K562 (cell line): Measurements from ENCODE around the gene HOXB6. TPM values are rescaled to one million over a fixed set of nuclear protein-coding genes. Genes with fewer than 3 reads are reported as not detected.

Experiments used
- BACH1 ChIP-seq: fragments of 200-800 bp; sonication (Bioruptor generic); IDR thresholded peaks from 2 replicates; pipeline ENCODE4 v1.6.1; 2016; ENCODE audit warnings: missing genetic modification characterization, missing compliant biosample characterization
- CHD2 ChIP-seq: IDR thresholded peaks from 2 replicates; pipeline ENCODE4 v1.6.1; 2011; ENCODE audit warnings: low read depth, low read length
- DIDO1 ChIP-seq: fragments of 450-650 bp; IDR thresholded peaks from 2 replicates; pipeline ENCODE4 v1.6.1; 2016; ENCODE audit warnings: low read depth, missing biosample characterization, missing genetic modification characterization
- ELF1 ChIP-seq: fragments of 200-800 bp; sonication (Bioruptor generic); IDR thresholded peaks from 2 replicates; pipeline ENCODE4 v1.6.1; 2016; ENCODE audit warnings: missing genetic modification characterization, missing compliant biosample characterization
- ERF ChIP-seq: fragments of 450-650 bp; formaldehyde crosslinking; IDR thresholded peaks from 2 replicates; pipeline ENCODE4 v1.4.0; 2020; ENCODE audit warnings: mild to moderate bottlenecking, mixed read lengths
- GTF2F1 ChIP-seq: IDR thresholded peaks from 2 replicates; pipeline ENCODE4 v1.6.1; 2011; ENCODE audit warnings: low read depth, low read length, improper control_type of control experiment
- KLF1 ChIP-seq: fragments of 450-650 bp; IDR thresholded peaks from 2 replicates; pipeline ENCODE4 v1.6.1; 2016; ENCODE audit warnings: missing genetic modification characterization, missing compliant biosample characterization
- MTF1 ChIP-seq: fragments of 250-450 bp; sonication (Bioruptor Pico); IDR thresholded peaks from 2 replicates; pipeline ENCODE4 v1.9.0; 2021; ENCODE audit warnings: moderate library complexity, mild to moderate bottlenecking, inconsistent platforms, borderline replicate concordance
- MYC ChIP-seq, 2 experiments: fragments of 250-450 bp in 1 of 2; sonication (Bioruptor Pico) in 1 of 2; IDR thresholded peaks; 2 replicates each; pipeline versions ENCODE4 v1.5.1 to v1.6.1; 2012 to 2021; ENCODE audit warnings: low read depth in 2 of 2, borderline replicate concordance in 1 of 2, improper control_type of control experiment in 1 of 2, low read length in 1 of 2, mild to moderate bottlenecking in 1 of 2, moderate library complexity in 1 of 2
- PCBP1 ChIP-seq: fragments of 200-400 bp; formaldehyde crosslinking; IDR thresholded peaks from 2 replicates; pipeline ENCODE4 v1.6.1; 2018; ENCODE audit warnings: mild to moderate bottlenecking, low read depth, low read length; ENCODE audit not compliant: poor library complexity, severe bottlenecking
- SPI1 ChIP-seq: IDR thresholded peaks from 2 replicates; pipeline ENCODE4 v1.6.1; 2011; ENCODE audit warnings: low read depth, low read length, control low read depth, borderline replicate concordance
- TEAD4 ChIP-seq, 2 experiments: sonication (generic) in 1 of 2; formaldehyde crosslinking in 1 of 2; IDR thresholded peaks; 2 replicates each; pipeline versions ENCODE4 v1.6.1 to v1.8.0; 2012 to 2022; ENCODE audit warnings: borderline replicate concordance in 1 of 2, inconsistent platforms in 1 of 2, low read length in 1 of 2, mild to moderate bottlenecking in 1 of 2, missing genetic modification reagents in 1 of 2
- polyA plus RNA-seq, 8 experiments: library from polyadenylated mRNA; depleted of rRNA in 4 of 8; stranded (reverse) in 5 of 8; unstranded in 3 of 8; fragments of >200 nt; fragmentation: Nextera tagmentation in 2 of 8; fragmentation: Illumina TruSeq in 1 of 8; extraction: Ambion mirVana in 2 of 8; extraction: Trizol in 1 of 8; gene quantifications; 2 replicates each; pipeline versions ENCODE4 v1.2.1 to v1.2.3, GENCODE V29; 2011 to 2014; ENCODE audit warnings: inconsistent platforms in 1 of 8, missing spikeins in 1 of 8
- total RNA-seq, 7 experiments: library from RNA; depleted of rRNA in 6 of 7; stranded (reverse); fragments of >200 nt in 6 of 7; fragmentation: Illumina TruSeq in 2 of 7; extraction: Trizol in 2 of 7; gene quantifications; 2 replicates each; pipeline versions ENCODE4 v1.2.1 to v1.2.3, GENCODE V29; 2011 to 2021; ENCODE audit warnings: low replicate concordance in 1 of 7
- TF ChIP-seq, protein P1 (sequence below), 3 experiments: fragments of 200-800 bp in 1 of 3; fragments of 250-450 bp in 1 of 3; fragments of 450-650 bp in 1 of 3; sonication (Bioruptor Pico) in 1 of 3; sonication (Bioruptor generic) in 1 of 3; formaldehyde crosslinking in 1 of 3; IDR thresholded peaks; 2 replicates each; pipeline versions ENCODE4 v1.6.1 to v1.8.0; 2016 to 2022; ENCODE audit warnings: mild to moderate bottlenecking in 2 of 3, missing genetic modification characterization in 2 of 3, missing compliant biosample characterization in 1 of 3, moderate library complexity in 1 of 3
- TF ChIP-seq, protein P2 (sequence below): fragments of 250-450 bp; sonication (Bioruptor Pico); IDR thresholded peaks from 2 replicates; pipeline ENCODE4 v1.6.1; 2021; ENCODE audit warnings: mild to moderate bottlenecking
- TF ChIP-seq, protein P3 (sequence below): sonication (generic); formaldehyde crosslinking; IDR thresholded peaks from 2 replicates; pipeline ENCODE4 v1.5.0; 2020; ENCODE audit warnings: missing genetic modification reagents
- TF ChIP-seq, protein P4 (sequence below), 2 experiments: fragments of 450-650 bp; conservative IDR thresholded peaks; 2 replicates each; pipeline ENCODE4 v1.6.1; 2017; ENCODE audit warnings: mild to moderate bottlenecking in 2 of 2, moderate library complexity in 2 of 2
- TF ChIP-seq, protein P5 (sequence below): fragments of 450-650 bp; formaldehyde crosslinking; IDR thresholded peaks from 2 replicates; pipeline ENCODE4 v1.4.0; 2020; ENCODE audit warnings: mild to moderate bottlenecking, moderate library complexity

The HOXB6 gene
- total and polyA plus RNA-seq, 9 of the 15 experiments (the other 6 are each of a cell fraction or from before 2014, with no cell fraction given), result 1.2 to 14.8 (median 4.9) TPM

DNA sequence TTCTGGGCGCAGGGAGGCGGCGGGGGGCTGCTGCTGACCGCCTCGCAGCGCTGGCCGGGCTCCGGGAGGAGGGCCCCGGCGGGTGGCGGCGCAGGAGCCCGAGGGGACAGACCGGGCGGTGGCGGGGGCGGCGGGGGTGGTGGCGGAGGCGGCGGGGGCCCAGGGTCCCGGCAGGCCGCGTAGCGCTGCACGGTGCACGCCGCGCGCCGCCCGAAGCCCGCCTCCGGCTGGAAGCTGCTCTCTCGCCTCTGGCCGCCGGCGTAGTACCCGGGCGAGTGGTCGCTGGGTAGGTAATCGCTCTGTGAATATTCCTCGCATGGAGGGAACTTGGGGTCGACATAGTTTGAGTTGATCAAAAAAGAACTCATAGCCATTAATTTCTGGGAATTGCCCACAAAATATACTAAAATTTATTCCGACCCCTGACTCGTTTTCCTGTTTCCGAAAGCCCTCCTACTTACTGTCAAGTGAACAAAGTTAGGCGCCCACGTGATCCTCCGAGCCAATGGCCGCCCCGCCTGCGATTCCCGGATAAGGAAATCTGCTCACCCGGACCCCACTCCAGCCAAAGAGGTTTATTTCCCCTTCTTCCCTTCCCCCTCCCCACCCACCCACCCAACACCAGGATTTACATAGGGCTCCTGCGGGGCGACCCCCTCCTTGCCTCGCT, 26.7 kb downstream of the HOXB6 start, which contains the start of gene HOXB4 (continued):
- TF ChIP-seq, protein P1, sequence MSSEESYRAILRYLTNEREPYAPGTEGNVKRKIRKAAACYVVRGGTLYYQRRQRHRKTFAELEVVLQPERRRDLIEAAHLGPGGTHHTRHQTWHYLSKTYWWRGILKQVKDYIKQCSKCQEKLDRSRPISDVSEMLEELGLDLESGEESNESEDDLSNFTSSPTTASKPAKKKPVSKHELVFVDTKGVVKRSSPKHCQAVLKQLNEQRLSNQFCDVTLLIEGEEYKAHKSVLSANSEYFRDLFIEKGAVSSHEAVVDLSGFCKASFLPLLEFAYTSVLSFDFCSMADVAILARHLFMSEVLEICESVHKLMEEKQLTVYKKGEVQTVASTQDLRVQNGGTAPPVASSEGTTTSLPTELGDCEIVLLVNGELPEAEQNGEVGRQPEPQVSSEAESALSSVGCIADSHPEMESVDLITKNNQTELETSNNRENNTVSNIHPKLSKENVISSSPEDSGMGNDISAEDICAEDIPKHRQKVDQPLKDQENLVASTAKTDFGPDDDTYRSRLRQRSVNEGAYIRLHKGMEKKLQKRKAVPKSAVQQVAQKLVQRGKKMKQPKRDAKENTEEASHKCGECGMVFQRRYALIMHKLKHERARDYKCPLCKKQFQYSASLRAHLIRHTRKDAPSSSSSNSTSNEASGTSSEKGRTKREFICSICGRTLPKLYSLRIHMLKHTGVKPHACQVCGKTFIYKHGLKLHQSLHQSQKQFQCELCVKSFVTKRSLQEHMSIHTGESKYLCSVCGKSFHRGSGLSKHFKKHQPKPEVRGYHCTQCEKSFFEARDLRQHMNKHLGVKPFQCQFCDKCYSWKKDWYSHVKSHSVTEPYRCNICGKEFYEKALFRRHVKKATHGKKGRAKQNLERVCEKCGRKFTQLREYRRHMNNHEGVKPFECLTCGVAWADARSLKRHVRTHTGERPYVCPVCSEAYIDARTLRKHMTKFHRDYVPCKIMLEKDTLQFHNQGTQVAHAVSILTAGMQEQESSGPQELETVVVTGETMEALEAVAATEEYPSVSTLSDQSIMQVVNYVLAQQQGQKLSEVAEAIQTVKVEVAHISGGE (CRISPR knock-in tag; IDR thresholded peaks at IDR 0.05), result peak in 1 of 3 experiments; percentile 27; a peak in 1 of 6 replicates
- TF ChIP-seq, protein P2, sequence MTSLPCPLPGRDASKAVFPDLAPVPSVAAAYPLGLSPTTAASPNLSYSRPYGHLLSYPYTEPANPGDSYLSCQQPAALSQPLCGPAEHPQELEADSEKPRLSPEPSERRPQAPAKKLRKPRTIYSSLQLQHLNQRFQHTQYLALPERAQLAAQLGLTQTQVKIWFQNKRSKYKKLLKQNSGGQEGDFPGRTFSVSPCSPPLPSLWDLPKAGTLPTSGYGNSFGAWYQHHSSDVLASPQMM (CRISPR knock-in tag), result no peak
- no peak for TF ChIP-seq CHD2
- peak; percentile 31; the same call in 1 of the 2 replicates for TF ChIP-seq TEAD4 (IDR thresholded peaks at IDR 0.05; ENCODE audit: low read length)
- no peak for TF ChIP-seq TEAD4 (CRISPR knock-in tag; IDR thresholded peaks at IDR 0.05; ENCODE audit: borderline replicate concordance)
- TF ChIP-seq PCBP1, result peak; percentile 41
- TF ChIP-seq SPI1, result no peak
- no peak for TF ChIP-seq DIDO1 (tag)
- TF ChIP-seq, protein P3, sequence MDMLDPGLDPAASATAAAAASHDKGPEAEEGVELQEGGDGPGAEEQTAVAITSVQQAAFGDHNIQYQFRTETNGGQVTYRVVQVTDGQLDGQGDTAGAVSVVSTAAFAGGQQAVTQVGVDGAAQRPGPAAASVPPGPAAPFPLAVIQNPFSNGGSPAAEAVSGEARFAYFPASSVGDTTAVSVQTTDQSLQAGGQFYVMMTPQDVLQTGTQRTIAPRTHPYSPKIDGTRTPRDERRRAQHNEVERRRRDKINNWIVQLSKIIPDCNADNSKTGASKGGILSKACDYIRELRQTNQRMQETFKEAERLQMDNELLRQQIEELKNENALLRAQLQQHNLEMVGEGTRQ (CRISPR knock-in tag), result peak; percentile 95
- peak; percentile 34; the same call in 1 of the 2 replicates for TF ChIP-seq MYC (IDR thresholded peaks at IDR 0.05; ENCODE audit: low read depth, low read length)
- TF ChIP-seq MYC (CRISPR knock-in tag; IDR thresholded peaks at IDR 0.05; ENCODE audit: borderline replicate concordance, low read depth), result no peak
- TF ChIP-seq GTF2F1, result 0 out of 2 replicates have a peak, but pooled peaks have one; percentile 20
- TF ChIP-seq, protein P4, sequence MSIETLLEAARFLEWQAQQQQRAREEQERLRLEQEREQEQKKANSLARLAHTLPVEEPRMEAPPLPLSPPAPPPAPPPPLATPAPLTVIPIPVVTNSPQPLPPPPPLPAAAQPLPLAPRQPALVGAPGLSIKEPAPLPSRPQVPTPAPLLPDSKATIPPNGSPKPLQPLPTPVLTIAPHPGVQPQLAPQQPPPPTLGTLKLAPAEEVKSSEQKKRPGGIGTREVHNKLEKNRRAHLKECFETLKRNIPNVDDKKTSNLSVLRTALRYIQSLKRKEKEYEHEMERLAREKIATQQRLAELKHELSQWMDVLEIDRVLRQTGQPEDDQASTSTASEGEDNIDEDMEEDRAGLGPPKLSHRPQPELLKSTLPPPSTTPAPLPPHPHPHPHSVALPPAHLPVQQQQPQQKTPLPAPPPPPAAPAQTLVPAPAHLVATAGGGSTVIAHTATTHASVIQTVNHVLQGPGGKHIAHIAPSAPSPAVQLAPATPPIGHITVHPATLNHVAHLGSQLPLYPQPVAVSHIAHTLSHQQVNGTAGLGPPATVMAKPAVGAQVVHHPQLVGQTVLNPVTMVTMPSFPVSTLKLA (conservative IDR thresholded peaks at IDR 0.05), result peak; percentile 43 to 59; a peak in 3 of 4 replicates
- peak; percentile 56 for TF ChIP-seq ELF1 (tag)
- TF ChIP-seq, protein P5, sequence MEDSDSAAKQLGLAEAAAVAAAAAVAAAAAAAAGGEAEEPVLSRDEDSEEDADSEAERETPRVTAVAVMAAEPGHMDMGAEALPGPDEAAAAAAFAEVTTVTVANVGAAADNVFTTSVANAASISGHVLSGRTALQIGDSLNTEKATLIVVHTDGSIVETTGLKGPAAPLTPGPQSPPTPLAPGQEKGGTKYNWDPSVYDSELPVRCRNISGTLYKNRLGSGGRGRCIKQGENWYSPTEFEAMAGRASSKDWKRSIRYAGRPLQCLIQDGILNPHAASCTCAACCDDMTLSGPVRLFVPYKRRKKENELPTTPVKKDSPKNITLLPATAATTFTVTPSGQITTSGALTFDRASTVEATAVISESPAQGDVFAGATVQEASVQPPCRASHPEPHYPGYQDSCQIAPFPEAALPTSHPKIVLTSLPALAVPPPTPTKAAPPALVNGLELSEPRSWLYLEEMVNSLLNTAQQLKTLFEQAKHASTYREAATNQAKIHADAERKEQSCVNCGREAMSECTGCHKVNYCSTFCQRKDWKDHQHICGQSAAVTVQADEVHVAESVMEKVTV (CRISPR knock-in tag), result peak; percentile 14; the same call in 1 of the 2 replicates
- peak; percentile 34; the same call in 1 of the 2 replicates for TF ChIP-seq BACH1 (tag)
- no peak for TF ChIP-seq KLF1
- TF ChIP-seq ERF (CRISPR knock-in tag), result peak; percentile 58; the same call in 1 of the 2 replicates
- no peak for TF ChIP-seq MTF1
